Thymus (tissue), 14 donors: ENCODE measurements around the gene DLX4. TPM values are rescaled to one million over a fixed set of nuclear protein-coding genes. Genes with fewer than 3 reads are reported as not detected.

ENCODE experiments used
- DNase-seq, 9 donors: peaks; one replicate each; pipeline ENCODE4 v3.0.0-alpha.2; 2013; ENCODE audit warnings: low spot score in 9 of 9, low read depth in 6 of 9, missing footprints in 1 of 9
- H3K27ac ChIP-seq, 2 donors: one replicate each; pipeline ENCODE4 v1.5.1; 2013; ENCODE audit warnings: control low read depth in 1 of 2, low read depth in 1 of 2, low read length in 1 of 2, mild to moderate bottlenecking in 1 of 2, moderate library complexity in 1 of 2
- H3K27me3 ChIP-seq, 2 donors: one replicate each; pipeline ENCODE4 v1.5.1; 2013; ENCODE audit warnings: low read length in 1 of 2; ENCODE audit not compliant: control insufficient read depth in 2 of 2, insufficient read depth in 1 of 2
- H3K36me3 ChIP-seq, 2 donors: one replicate each; pipeline ENCODE4 v1.5.1; 2013; ENCODE audit warnings: low read length in 1 of 2, mild to moderate bottlenecking in 1 of 2, moderate library complexity in 1 of 2; ENCODE audit not compliant: control insufficient read depth in 2 of 2, insufficient read depth in 2 of 2
- H3K4me1 ChIP-seq, 2 donors: one replicate each; pipeline ENCODE4 v1.5.1; 2013; ENCODE audit warnings: low read length in 2 of 2; ENCODE audit not compliant: control insufficient read depth in 2 of 2, insufficient read depth in 2 of 2
- H3K4me3 ChIP-seq, 2 donors: one replicate each; pipeline ENCODE4 v1.5.1; 2013; ENCODE audit warnings: low read length in 2 of 2, control low read depth in 1 of 2, mild to moderate bottlenecking in 1 of 2
- H3K9me3 ChIP-seq, 2 donors: one replicate each; pipeline ENCODE4 v1.5.1; 2013; ENCODE audit warnings: low read length in 1 of 2, mild to moderate bottlenecking in 1 of 2; ENCODE audit not compliant: control insufficient read depth in 2 of 2, insufficient read depth in 1 of 2
- WGBS: extraction: QIAGEN DNeasy Blood & Tissue Kit; methylation state at CpG from one replicate; pipeline ENCODE4 v1.1.7; 2013; 5-methylcytosine and 5-hydroxymethylcytosine counted together
- long read RNA-seq, 10 donors: transcript quantifications; one replicate each; lab custom pipeline, GENCODE V29; 2026
- polyA plus RNA-seq: library from polyadenylated mRNA; stranded (reverse); fragments of 200-250 nt; gene quantifications from one replicate; pipeline ENCODE4 v1.2.3, GENCODE V29; 2013
- total RNA-seq: library from RNA; stranded (reverse); fragments of 120-200 nt; gene quantifications from one replicate; pipeline ENCODE4 v1.2.4, GENCODE V29; 2013
- donor health status: healthy.

The DLX4 gene
- total RNA-seq (0.09 TPM), polyA plus RNA-seq (0.46 TPM)
- long read RNA-seq, donor 1, partial matches to known transcripts: 0 of 1 reads
- long read RNA-seq, donor 1, other reads (novel, unspliced or antisense): 0 of 1 reads
- long read RNA-seq, donor 2: 0 reads
- long read RNA-seq, donor 3: 0 reads
- long read RNA-seq, donor 4: 0 reads
- long read RNA-seq, donor 5: 0 reads
- long read RNA-seq, donor 6: 0 reads
- long read RNA-seq, donor 7: 0 reads
- long read RNA-seq, donor 8, partial matches to known transcripts: 0 of 1 reads
- long read RNA-seq, donor 8, other reads (novel, unspliced or antisense): 0 of 1 reads
- long read RNA-seq, donor 9: 0 reads
- long read RNA-seq, donor 10: 0 reads

GRCh38 chr17:49969134-49969759 lies at the start of gene DLX4:
Gene DLX4 (plus strand): TSS chr17:49969190. CDS start chr17:49969469, 279 bp downstream.
- Histone ChIP-seq H3K9me3 (peaks cover 0 to 10% of the 10 kb centered on the region in 2 donors), H3K4me1 (peaks cover 8 to 33% of the 10 kb centered on the region in 2 donors), H3K36me3 (no peaks in the 10 kb centered on the region), H3K27me3 (peaks cover 95 to 100% of the 10 kb centered on the region in 2 donors), H3K4me3 (peak within 1 kb of the TSS; percentile 42 to 55), H3K27ac (no peak within 1 kb of the TSS)
- 3% methylated on average over 45 of the region's 45 CpGs for WGBS
- DNase-seq: no peak

GRCh38 chr17:49920030-49920769 lies 48.8 kb upstream of the DLX4 start:
- Histone ChIP-seq H3K4me3 (no peak overlapping the region), H3K27me3 (peaks cover 0 to 58% of the 10 kb centered on the region in 2 donors), H3K9me3 (no peaks in the 10 kb centered on the region), H3K4me1 (no peaks in the 10 kb centered on the region), H3K27ac (no peak overlapping the region), H3K36me3 (no peaks in the 10 kb centered on the region)
- 93% methylated on average over 9 of the region's 9 CpGs for WGBS
- DNase-seq: no peak

- DNase-seq: no peak
- Histone ChIP-seq H3K9me3 (no peaks in the 10 kb centered on the region), H3K4me1 (no peaks in the 10 kb centered on the region), H3K27ac (no peak overlapping the region), H3K36me3 (no peaks in the 10 kb centered on the region), H3K4me3 (no peak overlapping the region), H3K27me3 (peaks cover 4 to 44% of the 10 kb centered on the region in 2 donors)
- 89% methylated on average over 4 of the region's 4 CpGs for WGBS
Measured at GRCh38 chr17:49922095-49922494, 46.9 kb upstream of the DLX4 start.

DNA sequence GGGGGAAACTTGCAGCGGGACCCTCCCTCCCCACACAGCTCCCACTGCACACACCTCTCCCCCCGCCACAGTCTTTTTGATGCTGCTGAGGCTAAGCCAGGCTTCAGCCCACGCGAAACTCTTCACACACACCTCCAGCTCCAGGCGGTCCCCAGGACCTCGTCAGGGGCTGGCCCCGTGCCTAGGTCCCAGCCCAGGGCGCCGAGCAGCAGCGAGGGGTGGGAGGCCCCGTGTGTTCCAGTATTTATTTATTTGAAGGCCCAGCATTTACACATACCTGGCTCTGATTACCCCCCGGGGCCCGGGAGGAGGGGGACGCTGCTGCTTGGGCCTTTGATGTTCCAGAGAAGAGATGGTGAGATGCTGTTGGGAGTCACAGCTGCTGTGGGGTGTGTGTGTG lies 44.9 kb upstream of the DLX4 start:
- DNase-seq: no peak
- Histone ChIP-seq H3K4me1 (no peaks in the 10 kb centered on the region), H3K4me3 (no peak overlapping the region), H3K27me3 (peaks cover 4 to 49% of the 10 kb centered on the region in 2 donors), H3K9me3 (no peaks in the 10 kb centered on the region), H3K27ac (no peak overlapping the region), H3K36me3 (no peaks in the 10 kb centered on the region)
- 79% methylated on average over 14 of the region's 14 CpGs for WGBS

- H3K36me3 ChIP-seq: no peaks in the 10 kb centered on the region
- no peaks in the 10 kb centered on the region for H3K9me3 ChIP-seq
- DNase-seq: no peak
- H3K4me3 ChIP-seq: no peak overlapping the region
- no peak overlapping the region for H3K27ac ChIP-seq
- WGBS: 95% methylated on average over 7 of the region's 7 CpGs
- peaks cover 4 to 52% of the 10 kb centered on the region in 2 donors for H3K27me3 ChIP-seq
- H3K4me1 ChIP-seq: no peaks in the 10 kb centered on the region
Measured at GRCh38 chr17:49924589-49924988, 44.4 kb upstream of the DLX4 start.

- Histone ChIP-seq H3K36me3 (no peaks in the 10 kb centered on the region), H3K4me3 (no peak overlapping the region), H3K27ac (no peak overlapping the region), H3K4me1 (no peaks in the 10 kb centered on the region), H3K9me3 (no peaks in the 10 kb centered on the region), H3K27me3 (peaks cover 7 to 47% of the 10 kb centered on the region in 2 donors)
- DNase-seq: no peak
- 94% methylated on average over 9 of the region's 9 CpGs for WGBS
Measured at GRCh38 chr17:49925921-49926320, 43.1 kb upstream of the DLX4 start.

DNA sequence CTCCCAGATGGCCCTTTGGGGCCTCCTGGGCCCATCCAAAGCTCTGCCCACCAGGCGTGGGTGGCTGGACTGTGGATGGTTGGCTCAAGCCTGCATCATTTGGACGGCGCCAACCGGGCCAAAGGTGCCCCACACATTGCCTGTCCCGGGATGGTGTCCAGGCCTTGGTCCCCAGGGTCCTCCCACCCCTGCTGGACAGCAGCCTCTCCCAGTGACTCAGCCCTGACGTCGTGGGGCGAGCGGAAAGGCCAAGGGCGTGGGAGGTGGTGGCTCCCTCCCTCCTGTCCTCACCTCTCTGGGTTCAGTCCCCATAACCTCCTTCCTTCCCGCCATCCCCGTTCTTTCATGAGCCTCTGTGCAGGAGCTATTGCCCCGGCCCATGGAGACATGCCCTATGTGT lies 42.1 kb upstream of the DLX4 start:
- H3K9me3 ChIP-seq: no peaks in the 10 kb centered on the region
- WGBS: 84% methylated on average over 13 of the region's 13 CpGs
- no peaks in the 10 kb centered on the region for H3K4me1 ChIP-seq
- H3K36me3 ChIP-seq: no peaks in the 10 kb centered on the region
- DNase-seq: no peak
- peaks cover 7 to 56% of the 10 kb centered on the region in 2 donors for H3K27me3 ChIP-seq
- H3K27ac ChIP-seq: no peak overlapping the region
- H3K4me3 ChIP-seq: no peak overlapping the region

GRCh38 chr17:49928126-49928800 lies 40.7 kb upstream of the DLX4 start:
- H3K4me3 ChIP-seq: no peak overlapping the region
- no peaks in the 10 kb centered on the region for H3K9me3 ChIP-seq
- no peaks in the 10 kb centered on the region for H3K36me3 ChIP-seq
- no peak for DNase-seq
- no peaks in the 10 kb centered on the region for H3K4me1 ChIP-seq
- no peak overlapping the region for H3K27ac ChIP-seq
- 35% methylated on average over 10 of the region's 10 CpGs for WGBS
- peaks cover 7 to 63% of the 10 kb centered on the region in 2 donors for H3K27me3 ChIP-seq
